ENCODE data around the gene STAT3.
"Not testable (repeated sequence)": the region's sequence is repeated elsewhere in the genome, so short reads cannot be mapped to it uniquely, and the experiment has no call there.

Gene STAT3

DNA sequence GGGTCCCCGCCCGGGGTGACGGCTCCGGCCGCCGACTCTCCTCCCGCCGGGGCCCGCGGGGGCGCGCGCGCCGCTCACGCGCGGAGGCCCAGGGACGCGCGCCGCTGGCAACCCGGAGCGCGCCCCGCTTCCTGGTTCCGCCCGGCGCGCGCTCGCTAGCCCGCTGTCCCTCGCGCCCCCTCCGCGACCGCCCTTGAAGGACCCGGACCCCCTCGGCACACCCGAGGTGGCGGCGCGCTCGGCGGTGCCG lies 112.0 kb downstream of the STAT3 start, which contains the start of gene STAT5B:
Gene STAT5B, minus strand, starts transcription at position 33 of the 250 bp plus-strand sequence. CDS start 44,264 bp downstream, outside the sequence.
- DNase-seq (ENCODE audit: low read depth), result no peak

DNA sequence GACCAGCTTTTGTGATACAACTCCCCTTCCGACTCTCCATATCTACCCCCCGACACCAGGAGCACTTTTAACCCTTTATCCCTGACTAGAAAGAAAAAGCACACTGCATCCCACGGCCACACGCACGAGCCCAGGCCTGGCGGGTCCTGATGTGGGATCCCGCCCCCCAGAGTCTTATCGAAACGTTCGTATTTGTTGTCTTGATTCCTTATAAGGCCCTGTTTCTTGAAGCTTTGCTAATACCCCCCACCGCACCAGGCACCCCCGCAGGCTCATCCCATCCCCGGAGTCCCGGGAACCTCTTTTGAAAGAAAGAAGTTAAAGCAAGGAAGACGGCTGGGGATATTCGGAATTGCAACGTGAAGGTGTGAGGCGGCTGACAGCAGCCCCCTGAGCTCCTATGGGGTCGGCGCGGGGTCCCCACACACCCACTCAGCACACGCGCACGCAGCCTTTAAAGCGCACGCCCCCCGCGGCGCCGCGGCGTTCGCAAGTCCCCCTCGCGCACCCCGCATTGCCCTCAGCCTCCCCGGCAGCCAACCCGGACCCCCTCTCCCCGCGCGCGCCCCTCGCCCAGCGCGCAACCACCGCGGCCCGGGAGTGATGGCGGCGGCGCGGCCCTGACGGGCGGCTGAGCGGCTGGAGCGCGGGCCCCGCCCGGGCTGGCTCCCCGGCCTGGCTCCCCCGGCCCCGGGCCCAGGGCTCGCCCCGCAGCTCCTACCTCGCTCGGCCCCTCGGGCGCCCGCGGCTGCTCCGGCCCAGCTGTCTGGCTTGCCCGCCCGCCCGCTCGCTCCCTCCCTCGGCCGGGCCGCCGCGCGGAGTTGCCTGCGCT lies 112.5 kb downstream of the STAT3 start:
- DNase-seq (ENCODE audit: low read depth), result no peak

DNA sequence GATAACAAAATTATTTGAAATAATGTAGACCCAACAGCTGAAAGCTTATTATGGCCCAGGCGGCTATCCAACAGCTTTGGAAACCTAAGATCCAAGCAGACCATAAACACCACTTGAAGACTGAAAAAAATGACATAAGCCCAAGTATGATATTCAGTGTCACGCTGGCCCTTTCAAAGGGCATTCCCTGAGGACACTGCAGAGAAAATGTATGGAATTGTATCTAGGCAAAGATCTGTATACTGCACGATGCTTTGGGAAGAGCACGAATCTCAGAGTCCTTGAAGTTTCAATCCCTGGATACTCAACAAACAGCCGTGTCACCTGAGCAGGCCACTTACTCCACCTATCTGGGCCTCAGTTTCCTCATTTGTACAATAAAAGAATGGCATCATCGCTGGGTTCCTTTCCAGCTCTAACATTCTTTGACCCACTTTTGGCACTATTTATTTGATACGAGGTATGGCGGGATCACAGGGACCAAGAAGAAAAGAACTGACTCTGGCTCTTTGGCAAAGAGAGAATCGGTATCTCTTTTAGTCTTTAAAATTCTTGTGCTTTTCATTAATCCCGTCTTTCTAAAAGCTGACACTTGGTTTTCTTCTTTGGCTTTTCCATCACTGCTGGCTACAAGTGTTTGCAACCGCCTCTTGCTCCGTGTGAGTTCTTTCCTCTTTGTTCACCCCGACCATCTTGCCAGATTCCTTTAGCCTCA lies 113.3 kb downstream of the STAT3 start:
- DNase-seq (ENCODE audit: low read depth), result no peak

DNA sequence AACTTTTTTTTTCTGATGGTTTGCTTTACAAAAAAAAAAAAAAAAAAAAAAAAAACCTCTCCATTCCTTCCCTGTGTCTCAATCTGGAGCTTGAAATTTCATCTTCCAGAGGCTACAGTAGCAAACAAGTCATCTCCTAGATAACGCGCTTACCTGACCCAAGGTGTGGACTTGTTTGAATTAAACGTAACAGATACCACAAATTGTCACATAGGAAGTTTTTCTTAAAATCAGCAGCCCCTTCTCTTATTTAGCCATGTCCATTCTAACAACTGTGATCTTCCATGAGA lies 114.0 kb downstream of the STAT3 start:
- DNase-seq (ENCODE audit: low read depth), result no peak

DNA sequence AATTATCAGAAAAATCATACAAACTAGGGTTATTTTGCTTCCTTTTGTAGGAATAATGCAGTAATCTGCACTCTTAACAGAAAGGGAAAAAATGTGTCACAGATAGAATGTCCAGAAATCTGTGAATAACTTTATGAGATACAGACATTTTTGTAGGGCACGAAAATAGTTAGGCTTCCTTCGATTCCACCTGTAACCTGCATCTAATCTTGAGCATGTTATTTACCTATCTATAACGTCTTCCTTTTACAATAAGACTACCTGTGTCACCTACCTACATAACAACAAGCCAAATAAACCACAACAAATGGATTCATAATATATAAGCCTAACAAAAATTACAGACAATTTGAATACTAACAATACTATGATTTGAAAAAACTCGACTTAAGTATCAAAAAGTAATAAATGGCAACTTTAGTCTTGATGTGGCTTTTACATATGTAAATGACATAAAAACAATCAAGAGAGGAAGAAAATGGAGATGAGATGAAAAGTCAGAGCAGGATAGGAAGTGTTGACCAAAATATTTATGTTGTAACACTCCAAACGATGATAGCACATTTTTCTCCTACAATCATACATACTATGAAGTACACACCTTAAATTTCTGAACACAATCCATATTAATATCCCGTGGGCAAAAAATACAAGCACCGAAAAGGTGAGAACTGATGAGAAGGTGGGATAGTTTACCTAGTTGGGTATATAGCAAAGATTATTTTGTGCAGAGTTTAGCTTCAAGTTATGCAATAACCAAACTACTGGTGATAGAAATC lies 114.6 kb downstream of the STAT3 start:
- DNase-seq (ENCODE audit: low read depth), result no peak

DNA sequence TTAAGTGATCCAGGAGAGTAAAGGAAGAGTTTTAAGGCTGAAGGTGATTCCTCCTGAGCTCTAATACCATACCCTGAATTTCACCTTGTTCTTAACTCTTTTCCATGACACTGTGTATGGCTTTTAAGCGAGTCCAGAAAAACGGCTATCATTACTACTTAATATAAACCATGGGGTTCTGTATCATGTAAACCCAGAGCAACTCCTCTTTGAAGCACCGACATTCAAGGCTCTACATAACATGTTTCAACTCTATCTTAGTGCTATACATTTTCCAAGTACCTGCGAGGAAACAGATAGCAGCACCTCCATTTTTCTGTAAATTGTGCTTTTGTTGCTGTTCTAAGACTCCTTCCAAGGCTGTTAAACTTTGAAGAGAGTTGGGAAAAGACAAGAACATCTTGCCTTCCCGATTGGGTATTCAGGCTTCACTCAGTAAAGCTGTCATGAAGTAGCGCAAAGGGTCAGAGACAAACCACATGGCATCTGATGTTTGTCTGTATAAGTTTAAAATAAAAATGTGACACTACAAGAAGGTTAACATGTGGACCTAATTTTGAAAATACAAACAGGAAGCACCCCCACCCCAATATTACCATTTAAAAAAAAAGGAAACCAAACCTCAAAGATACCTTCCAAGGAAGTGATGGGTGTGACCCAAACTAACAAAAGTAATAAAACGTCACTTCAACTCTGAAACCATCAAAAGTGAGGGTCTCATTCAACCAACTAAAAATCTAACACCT lies 115.9 kb downstream of the STAT3 start:
- DNase-seq (ENCODE audit: low read depth), result no peak

DNA sequence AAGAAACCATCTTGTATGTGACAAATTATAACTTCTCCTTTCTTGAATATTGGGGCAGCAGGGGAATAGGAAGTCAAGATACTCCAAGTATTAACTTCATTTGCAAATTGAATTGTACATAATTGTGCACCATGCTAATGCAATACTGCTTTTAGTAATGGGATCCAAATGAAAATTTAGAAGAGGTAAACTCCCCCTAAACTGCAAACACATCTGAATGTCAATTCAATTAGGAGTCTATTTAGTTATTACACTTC lies 116.5 kb downstream of the STAT3 start:
- no peak for DNase-seq (ENCODE audit: low read depth)

DNA sequence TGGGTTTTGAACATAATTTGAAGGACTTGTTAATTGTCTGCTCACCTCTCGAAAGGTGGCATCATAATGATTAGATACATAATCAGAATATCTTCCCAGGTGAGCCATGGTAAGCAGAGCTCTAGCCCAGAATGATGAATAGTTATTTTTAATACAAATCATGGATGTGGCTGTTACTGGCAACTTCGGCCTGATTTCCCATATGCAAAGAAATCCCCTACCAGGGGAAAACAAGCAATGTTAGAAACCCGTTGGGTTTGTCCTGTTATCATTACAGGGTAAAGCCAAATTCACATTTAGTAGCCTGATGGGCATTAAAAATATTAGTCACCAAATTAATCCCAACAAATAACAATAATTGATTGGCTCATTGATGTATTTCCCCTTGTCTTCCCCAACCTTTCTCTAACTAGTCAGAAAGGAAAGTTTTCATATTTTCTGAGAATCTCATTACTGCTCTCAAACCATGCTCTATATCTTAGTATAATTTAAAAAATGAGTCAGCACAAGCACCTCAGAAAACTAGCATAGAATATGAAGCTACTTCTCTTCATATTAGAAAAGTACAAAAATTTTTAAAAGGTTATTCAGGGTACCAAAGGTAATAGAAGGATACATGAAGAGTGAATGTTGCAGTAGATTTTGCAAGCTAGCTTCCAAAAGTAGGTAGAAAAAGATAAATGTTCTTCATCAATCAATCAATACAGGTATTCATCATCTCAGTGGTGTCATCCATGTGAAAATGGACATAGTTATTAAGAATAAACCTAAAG lies 117.0 kb downstream of the STAT3 start:
- DNase-seq (ENCODE audit: low read depth), result no peak

DNA sequence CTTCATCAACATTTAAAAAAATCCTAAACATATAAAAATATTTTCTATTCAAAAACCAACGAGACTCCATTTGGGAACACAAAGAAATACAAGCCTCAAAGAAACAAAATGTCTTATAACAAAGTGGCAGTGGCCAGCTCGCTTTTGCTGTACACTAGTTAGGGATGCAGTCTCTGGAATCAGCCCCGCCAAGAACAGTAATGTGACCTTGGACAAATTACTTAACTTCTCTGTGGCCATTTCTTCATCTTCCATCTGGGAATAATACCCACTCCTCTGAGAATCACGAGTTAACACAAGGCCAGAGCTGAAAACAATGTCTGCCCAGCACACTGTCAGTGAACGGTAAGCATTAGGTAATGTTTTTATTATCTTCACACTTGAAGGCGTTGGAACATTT lies 117.6 kb downstream of the STAT3 start:
- no peak for DNase-seq (ENCODE audit: low read depth)

DNA sequence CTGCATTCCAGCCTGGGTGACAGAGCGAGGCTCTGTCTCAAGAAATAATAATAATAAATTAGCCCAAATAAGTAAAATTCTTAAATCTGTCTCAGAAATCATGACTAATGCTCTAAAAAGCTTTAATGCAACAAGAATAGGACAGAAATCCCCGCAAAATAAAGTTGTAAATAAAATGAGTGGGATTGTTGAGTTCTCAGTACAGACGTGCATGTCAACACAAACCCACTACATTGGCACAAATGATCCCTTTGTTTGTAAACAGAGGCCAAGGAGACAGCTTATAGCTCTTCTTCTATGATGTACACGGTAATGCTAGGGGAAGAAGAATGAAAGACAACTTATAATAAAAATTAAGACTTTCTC lies 118.1 kb downstream of the STAT3 start:
- no peak for DNase-seq (ENCODE audit: low read depth)

DNA sequence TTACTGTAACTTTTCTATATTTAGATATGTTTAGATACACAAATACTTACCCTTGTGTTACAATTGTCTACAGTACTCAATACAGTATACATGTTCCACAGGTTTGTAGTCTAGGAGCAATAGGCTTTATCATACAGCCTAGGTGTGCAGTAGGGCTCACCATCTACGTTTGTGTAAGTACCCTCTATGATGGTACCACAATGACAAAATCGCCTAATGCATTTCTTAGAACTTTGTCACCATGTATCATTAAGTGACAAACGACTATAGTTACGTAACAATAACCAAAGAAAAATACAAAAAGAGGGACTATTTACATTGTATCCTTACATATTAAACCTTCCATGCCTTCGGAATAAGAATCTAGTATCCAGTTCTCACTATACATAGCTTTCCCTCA lies 120.0 kb downstream of the STAT3 start:
- DNase-seq (ENCODE audit: low read depth), result no peak

DNA sequence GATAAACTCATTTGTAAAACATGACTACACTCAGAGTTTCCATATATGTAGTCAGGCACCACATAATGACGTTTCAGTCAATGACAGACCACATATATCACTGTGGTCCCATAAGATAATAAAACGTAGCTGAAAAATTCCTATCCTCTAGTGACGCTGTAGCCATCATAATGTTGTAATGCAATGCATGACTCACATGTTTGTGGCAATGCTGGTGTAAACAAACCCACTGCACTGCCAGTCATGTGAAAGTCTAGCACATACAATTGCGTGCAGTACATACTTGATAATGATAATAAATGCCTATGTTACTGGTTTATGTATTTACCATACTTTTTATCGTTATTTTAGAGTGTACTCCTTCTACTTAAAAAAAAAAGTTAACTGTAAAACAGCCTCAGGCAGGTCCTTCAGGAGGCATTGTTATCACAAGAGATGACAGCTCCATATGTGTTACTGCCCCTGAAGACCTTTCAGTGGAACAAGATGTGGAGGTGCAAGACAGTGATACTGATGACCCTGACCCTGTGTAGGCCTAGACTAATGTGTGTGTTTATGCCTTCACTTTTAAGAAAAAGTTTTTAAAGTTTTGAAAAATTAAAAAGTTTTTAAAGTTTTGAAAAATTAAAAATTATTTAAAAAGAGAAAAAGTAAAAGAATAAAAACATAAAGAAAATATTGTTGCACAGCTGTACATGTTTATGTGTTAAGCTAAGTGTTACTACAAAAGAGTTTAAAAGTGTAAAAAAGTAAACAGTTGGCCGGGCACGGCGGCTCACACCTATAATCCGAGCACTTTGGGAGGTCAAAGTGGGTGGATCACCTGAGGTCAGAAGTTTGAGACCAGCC lies 121.1 kb downstream of the STAT3 start:
- peak; percentile 81 for DNase-seq (ENCODE audit: low read depth)

DNA sequence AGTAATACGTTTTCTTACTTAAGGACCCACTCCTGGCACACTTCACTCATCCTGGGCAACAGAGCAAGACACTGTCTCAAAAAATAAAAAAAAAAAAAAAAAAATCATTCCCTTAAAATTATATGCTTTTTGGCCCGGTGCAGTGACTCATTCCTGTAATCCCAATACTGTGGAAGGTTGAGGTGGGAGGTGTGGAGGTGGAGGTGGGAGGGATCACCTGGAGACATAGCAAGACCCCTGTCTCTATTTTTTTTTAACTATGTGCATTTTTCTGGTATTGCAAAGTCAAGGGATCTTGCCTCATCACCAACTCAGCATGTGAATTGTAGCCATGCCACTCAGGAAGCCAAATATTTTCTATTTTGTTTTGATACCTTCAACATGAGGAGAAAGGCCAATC lies 121.8 kb downstream of the STAT3 start:
- no peak for DNase-seq (ENCODE audit: low read depth)

DNA sequence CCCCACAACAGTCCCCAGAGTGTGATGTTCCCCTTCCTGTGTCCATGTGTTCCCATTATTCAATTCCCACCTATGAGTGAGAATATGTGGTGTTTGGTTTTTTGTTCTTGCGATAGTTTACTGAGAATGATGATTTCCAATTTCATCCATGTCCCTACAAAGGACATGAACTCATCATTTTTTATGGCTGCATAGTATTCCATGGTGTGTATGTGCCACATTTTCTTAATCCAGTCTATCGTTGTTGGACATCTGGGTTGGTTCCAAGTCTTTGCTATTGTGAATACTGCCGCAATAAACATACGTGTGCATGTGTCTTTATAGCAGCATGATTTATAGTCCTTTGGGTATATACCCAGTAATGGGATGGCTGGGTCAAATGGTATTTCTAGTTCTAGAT lies 123.9 kb downstream of the STAT3 start:
- DNase-seq (ENCODE audit: low read depth), result not testable (repeated sequence)
